ENCODE results near the gene SECISBP2. TPM values are rescaled to one million over a fixed set of nuclear protein-coding genes. Genes with fewer than 3 reads are reported as not detected.

SECISBP2 gene
- total RNA-seq, 6 experiments from 2014 or later = 13.8 to 20.3 (median 17.3) TPM

GRCh38 chr9:89363921-89364665, 45.8 kb downstream of the SECISBP2 start:
- H3K4me1 Mint-ChIP-seq (ENCODE audit: low read depth) = peaks cover 6% of the 10 kb centered on the region; the same call in 1 of the 2 replicates
- H3K4me3 Mint-ChIP-seq = no peak overlapping the region
- TF ChIP-seq CTCF (IDR thresholded peaks at IDR 0.05) = no peak

GRCh38 chr9:89364666-89365531, 46.6 kb downstream of the SECISBP2 start:
- Mint-ChIP-seq H3K9me3 (no peaks in the 10 kb centered on the region), H3K36me3 (ENCODE audit: low read depth) (peaks cover 13% of the 10 kb centered on the region), H3K27ac (no peak overlapping the region), H3K4me1 (ENCODE audit: low read depth) (peaks cover 1% of the 10 kb centered on the region; the same call in 1 of the 2 replicates), H3K4me3 (no peak overlapping the region), H3K27me3 (ENCODE audit: insufficient read depth) (no peaks in the 10 kb centered on the region; the same call in 1 of the 2 replicates)
- no peak for TF ChIP-seq CTCF (IDR thresholded peaks at IDR 0.05)
- no peak for DNase-seq

More at GRCh38 chr9:89363921-89364665, 45.8 kb downstream of the SECISBP2 start:
- Mint-ChIP-seq H3K9me3 (no peaks in the 10 kb centered on the region), H3K36me3 (ENCODE audit: low read depth) (peaks cover 13% of the 10 kb centered on the region), H3K27ac (no peak overlapping the region), H3K27me3 (ENCODE audit: insufficient read depth) (no peaks in the 10 kb centered on the region; the same call in 1 of the 2 replicates)
- no peak for DNase-seq

GRCh38 chr9:89365532-89365912, 47.2 kb downstream of the SECISBP2 start:
- no peaks in the 10 kb centered on the region; the same call in 1 of the 2 replicates for H3K27me3 Mint-ChIP-seq (ENCODE audit: insufficient read depth)
- DNase-seq = no peak
- TF ChIP-seq CTCF (IDR thresholded peaks at IDR 0.05) = no peak
- no peak overlapping the region for H3K4me3 Mint-ChIP-seq
- H3K4me1 Mint-ChIP-seq (ENCODE audit: low read depth) = no peaks in the 10 kb centered on the region
- H3K27ac Mint-ChIP-seq = no peak overlapping the region
- H3K9me3 Mint-ChIP-seq = no peaks in the 10 kb centered on the region
- H3K36me3 Mint-ChIP-seq (ENCODE audit: low read depth) = peaks cover 12% of the 10 kb centered on the region

- H3K4me3 Mint-ChIP-seq = no peak overlapping the region
- H3K27ac Mint-ChIP-seq = no peak overlapping the region
- H3K9me3 Mint-ChIP-seq = no peaks in the 10 kb centered on the region
- no peaks in the 10 kb centered on the region; the same call in 1 of the 2 replicates for H3K36me3 Mint-ChIP-seq (ENCODE audit: low read depth)
- no peaks in the 10 kb centered on the region for H3K4me1 Mint-ChIP-seq (ENCODE audit: low read depth)
- no peak for TF ChIP-seq CTCF (IDR thresholded peaks at IDR 0.05)
- no peaks in the 10 kb centered on the region; the same call in 1 of the 2 replicates for H3K27me3 Mint-ChIP-seq (ENCODE audit: insufficient read depth)
- no peak for DNase-seq
Measured at GRCh38 chr9:89366711-89367110, 48.4 kb downstream of the SECISBP2 start.

GRCh38 chr9:89367281-89367680, 49.0 kb downstream of the SECISBP2 start:
- no peaks in the 10 kb centered on the region; the same call in 1 of the 2 replicates for H3K27me3 Mint-ChIP-seq (ENCODE audit: insufficient read depth)
- DNase-seq = no peak
- H3K27ac Mint-ChIP-seq = no peak overlapping the region
- no peak for TF ChIP-seq CTCF (IDR thresholded peaks at IDR 0.05)
- H3K4me3 Mint-ChIP-seq = no peak overlapping the region
- no peaks in the 10 kb centered on the region for H3K9me3 Mint-ChIP-seq
- no peaks in the 10 kb centered on the region for H3K4me1 Mint-ChIP-seq (ENCODE audit: low read depth)
- H3K36me3 Mint-ChIP-seq (ENCODE audit: low read depth) = no peaks in the 10 kb centered on the region

All from HFFc6 (cell line).